Calu3 (cell line): Measurements from ENCODE around the gene VOPP1. TPM values are rescaled to one million over a fixed set of nuclear protein-coding genes. Genes with fewer than 3 reads are reported as not detected.

Experiments
- BruUV-seq: library from RNA; stranded (reverse); fragments of 400-500 nt; replicated peaks from 2 replicates; lab custom pipeline; 2021; lab: Mats Ljungman, UMichigan
- CTCF ChIA-PET: fragments of 300-600 bp; sonication (Branson Sonifier 250); formaldehyde crosslinking; loops from one replicate; lab custom pipeline; 2022; ENCODE audit warnings: antibody characterized with exemption; lab: Charles Lee
- DNase-seq: peaks from one replicate; pipeline ENCODE4 v3.0.0; 2022
- H3K27ac Mint-ChIP-seq: one replicate; pipeline ENCODE4 v1.8.0; 2022; ENCODE audit warnings: mixed read lengths; ENCODE audit not compliant: unreplicated experiment
- H3K27me3 Mint-ChIP-seq: one replicate; pipeline ENCODE4 v1.8.0; 2022; ENCODE audit warnings: mixed read lengths; ENCODE audit not compliant: unreplicated experiment
- H3K36me3 Mint-ChIP-seq: one replicate; pipeline ENCODE4 v1.8.0; 2022; ENCODE audit warnings: mild to moderate bottlenecking, moderate library complexity, mixed read lengths; ENCODE audit not compliant: insufficient read depth, unreplicated experiment
- H3K4me1 Mint-ChIP-seq: one replicate; pipeline ENCODE4 v1.8.0; 2022; ENCODE audit warnings: mild to moderate bottlenecking, low read depth, mixed read lengths; ENCODE audit not compliant: unreplicated experiment
- H3K4me3 Mint-ChIP-seq: one replicate; pipeline ENCODE4 v1.8.0; 2022; ENCODE audit warnings: mild to moderate bottlenecking, low read depth, moderate library complexity, mixed read lengths; ENCODE audit not compliant: unreplicated experiment
- H3K9me3 Mint-ChIP-seq: one replicate; pipeline ENCODE4 v1.8.0; 2022; ENCODE audit warnings: low read depth, mixed read lengths; ENCODE audit not compliant: unreplicated experiment
- intact Hi-C: fragments of 100-400 bp; cut with micrococcal nuclease; formaldehyde crosslinking; loops from one replicate; pipeline ENCODE4 v1.10.0; 2022; ENCODE audit not compliant: unreplicated experiment
- total RNA-seq: library from RNA; stranded (reverse); gene quantifications from 2 replicates; pipeline ENCODE4 v1.2.3, GENCODE V29; 2022
- TF ChIP-seq, protein P1 (sequence below): fragments of 200-600 bp; IDR thresholded peaks from one replicate; pipeline ENCODE4 v1.8.0; 2022; ENCODE audit warnings: antibody characterized with exemption; ENCODE audit not compliant: unreplicated experiment

The VOPP1 gene
- total RNA-seq, 1 experiment from 2014 or later, result 128 TPM

DNA sequence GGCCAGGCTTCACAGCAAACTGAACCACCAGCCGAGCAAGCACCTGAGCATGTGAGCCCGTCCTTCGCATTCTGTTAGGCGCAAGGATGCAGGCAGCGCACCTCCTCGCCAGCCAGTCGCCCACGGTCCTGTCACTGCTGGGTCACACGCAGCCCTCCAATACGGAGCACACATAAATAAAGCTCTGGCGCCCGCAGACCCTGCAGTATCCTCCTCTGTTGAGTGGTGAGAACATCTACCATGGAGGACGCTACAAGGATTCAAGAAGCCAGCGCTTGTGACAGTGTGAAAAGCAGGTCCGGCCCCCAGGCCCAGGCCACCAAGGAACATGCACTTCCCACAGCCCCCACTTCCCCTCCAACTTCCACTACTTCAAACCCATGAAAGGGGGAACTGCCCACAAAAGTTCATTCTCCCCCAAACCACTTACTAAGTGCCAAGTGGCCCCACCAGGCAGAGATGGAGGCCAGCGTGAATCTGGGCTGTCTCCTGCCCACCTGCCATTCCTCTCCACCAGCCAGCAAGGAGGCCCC is 34.8 kb downstream of the VOPP1 start:
- H3K4me1 Mint-ChIP-seq, result peaks cover 48% of the 10 kb centered on the region
- no peak overlapping the region for H3K27ac Mint-ChIP-seq
- H3K4me3 Mint-ChIP-seq, result no peak overlapping the region
- no peaks in the 10 kb centered on the region for H3K36me3 Mint-ChIP-seq
- intact Hi-C loops, result no loop called here
- H3K27me3 Mint-ChIP-seq, result no peaks in the 10 kb centered on the region
- CTCF ChIA-PET, result interaction anchor here (0.6 kb wide), 1 partner anchor 395 kb away, joined by 11 read pairs; no protein-coding TSS in a partner anchor
- no peaks in the 10 kb centered on the region for H3K9me3 Mint-ChIP-seq
- no peak for DNase-seq
- TF ChIP-seq, protein P1, sequence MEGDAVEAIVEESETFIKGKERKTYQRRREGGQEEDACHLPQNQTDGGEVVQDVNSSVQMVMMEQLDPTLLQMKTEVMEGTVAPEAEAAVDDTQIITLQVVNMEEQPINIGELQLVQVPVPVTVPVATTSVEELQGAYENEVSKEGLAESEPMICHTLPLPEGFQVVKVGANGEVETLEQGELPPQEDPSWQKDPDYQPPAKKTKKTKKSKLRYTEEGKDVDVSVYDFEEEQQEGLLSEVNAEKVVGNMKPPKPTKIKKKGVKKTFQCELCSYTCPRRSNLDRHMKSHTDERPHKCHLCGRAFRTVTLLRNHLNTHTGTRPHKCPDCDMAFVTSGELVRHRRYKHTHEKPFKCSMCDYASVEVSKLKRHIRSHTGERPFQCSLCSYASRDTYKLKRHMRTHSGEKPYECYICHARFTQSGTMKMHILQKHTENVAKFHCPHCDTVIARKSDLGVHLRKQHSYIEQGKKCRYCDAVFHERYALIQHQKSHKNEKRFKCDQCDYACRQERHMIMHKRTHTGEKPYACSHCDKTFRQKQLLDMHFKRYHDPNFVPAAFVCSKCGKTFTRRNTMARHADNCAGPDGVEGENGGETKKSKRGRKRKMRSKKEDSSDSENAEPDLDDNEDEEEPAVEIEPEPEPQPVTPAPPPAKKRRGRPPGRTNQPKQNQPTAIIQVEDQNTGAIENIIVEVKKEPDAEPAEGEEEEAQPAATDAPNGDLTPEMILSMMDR, result no peak
- no TSS peak for BruUV-seq

DNA sequence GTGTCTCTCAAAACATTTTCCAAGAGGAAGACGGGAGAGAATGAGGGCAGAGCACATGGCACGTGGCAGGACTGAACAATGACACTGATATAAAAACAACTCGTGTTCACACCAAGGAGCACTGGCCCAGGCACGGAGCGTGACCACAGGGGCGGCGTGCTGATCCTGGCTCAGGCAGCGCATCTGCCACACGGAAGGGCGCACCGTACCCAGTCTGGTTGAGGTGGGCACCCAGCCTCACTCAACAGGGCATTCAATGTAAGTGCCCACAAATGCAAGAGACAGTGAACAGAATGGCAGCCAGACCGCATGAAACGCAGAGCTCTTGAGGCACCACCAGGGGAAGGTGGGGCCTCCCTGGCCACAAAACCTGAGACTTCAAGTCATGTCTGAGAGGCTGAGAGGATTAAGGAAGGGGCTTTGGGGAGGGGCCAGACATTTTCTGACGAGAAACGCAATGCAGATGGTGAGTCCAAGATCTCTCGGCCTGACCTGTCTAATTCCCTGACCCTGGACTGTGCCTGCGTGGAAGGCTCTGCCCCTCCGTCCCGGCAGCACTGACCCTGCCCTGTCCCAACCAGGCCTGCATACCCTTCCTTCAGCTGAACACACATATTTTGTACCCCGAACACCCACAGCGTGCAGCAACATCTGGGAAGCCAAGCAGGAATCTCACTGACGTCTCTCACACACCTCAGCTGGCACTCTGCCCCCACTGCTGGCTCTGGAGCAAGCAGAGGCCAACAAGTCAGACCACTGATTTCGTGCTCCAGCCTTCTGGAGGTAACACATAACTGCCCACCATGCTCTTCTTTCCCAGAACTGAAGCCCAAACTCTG is 35.5 kb downstream of the VOPP1 start:
- intact Hi-C loops, result no loop called here
- BruUV-seq, result no TSS peak
- TF ChIP-seq, protein P1, result no peak
- H3K9me3 Mint-ChIP-seq, result no peaks in the 10 kb centered on the region
- no peak overlapping the region for H3K4me3 Mint-ChIP-seq
- no peak for DNase-seq
- no peak overlapping the region for H3K27ac Mint-ChIP-seq
- H3K36me3 Mint-ChIP-seq, result no peaks in the 10 kb centered on the region
- H3K4me1 Mint-ChIP-seq, result peaks cover 44% of the 10 kb centered on the region
- H3K27me3 Mint-ChIP-seq, result no peaks in the 10 kb centered on the region
- CTCF ChIA-PET, result interaction anchor here (1.2 kb wide), 1 partner anchor 16 kb away, joined by 3 read pairs; no protein-coding TSS in a partner anchor

DNA sequence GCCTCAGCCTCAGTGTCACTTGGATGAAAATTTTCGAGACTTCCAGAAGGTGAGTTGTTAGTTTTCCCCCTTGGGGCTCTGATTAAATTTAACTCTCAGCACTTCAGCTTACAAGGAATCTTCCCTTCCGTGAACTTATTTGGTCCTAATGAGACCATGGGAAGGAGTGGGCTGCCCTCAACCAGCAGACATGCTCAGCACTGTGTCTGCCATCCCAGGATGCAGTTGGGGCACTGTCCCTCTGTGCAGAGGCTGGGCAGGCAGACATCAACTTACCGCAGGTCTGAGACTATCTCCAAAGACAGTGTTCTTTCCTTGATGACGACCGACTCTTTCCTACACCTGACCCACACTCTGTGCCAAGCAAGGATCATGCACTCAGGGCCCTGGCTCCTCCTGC is 36.7 kb downstream of the VOPP1 start:
- TF ChIP-seq, protein P1, result no peak
- no peaks in the 10 kb centered on the region for H3K36me3 Mint-ChIP-seq
- intact Hi-C loops, result no loop called here
- CTCF ChIA-PET, result interaction anchor here (1.2 kb wide), 1 partner anchor 17 kb away, joined by 3 read pairs; no protein-coding TSS in a partner anchor
- no peak overlapping the region for H3K27ac Mint-ChIP-seq
- peaks cover 44% of the 10 kb centered on the region for H3K4me1 Mint-ChIP-seq
- H3K4me3 Mint-ChIP-seq, result no peak overlapping the region
- no peaks in the 10 kb centered on the region for H3K27me3 Mint-ChIP-seq
- BruUV-seq, result no TSS peak
- no peak for DNase-seq
- no peaks in the 10 kb centered on the region for H3K9me3 Mint-ChIP-seq

DNA sequence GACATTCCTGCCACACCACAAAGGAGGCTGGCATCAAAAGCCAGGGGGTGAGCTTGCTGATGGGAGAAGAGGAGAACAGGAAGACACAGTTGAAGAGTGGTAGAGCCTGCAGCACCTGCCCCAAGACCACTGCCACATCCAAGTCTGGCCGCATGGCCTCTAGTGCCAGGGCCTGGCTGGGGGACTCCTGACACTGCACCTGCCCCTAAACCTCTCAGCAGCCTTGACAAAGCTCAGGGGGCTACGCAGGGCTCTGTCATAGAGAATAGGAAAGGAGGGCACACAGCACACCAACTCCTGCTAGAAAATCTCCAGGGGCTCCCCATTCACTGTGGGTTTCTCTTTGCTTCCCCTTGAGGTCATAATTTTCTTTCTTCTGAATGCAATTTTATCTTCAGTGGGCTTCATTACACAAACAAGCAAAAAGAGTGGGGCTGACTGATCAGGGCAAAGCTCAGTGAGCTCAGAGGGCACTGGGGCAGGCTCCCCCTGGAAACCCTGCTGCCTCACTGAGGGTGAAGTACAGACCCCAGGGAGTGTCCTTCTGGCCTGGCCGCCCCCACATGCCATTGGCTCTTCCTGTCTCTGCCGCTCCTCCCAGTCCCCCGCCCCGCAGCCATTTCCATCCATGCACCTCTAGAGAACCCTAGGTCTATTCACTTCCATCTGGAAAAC is 37.2 kb downstream of the VOPP1 start:
- H3K9me3 Mint-ChIP-seq, result no peaks in the 10 kb centered on the region
- BruUV-seq, result no TSS peak
- TF ChIP-seq, protein P1, result no peak
- CTCF ChIA-PET, result interaction anchor here (1.1 kb wide), 1 partner anchor 14 kb away, joined by 3 read pairs; no protein-coding TSS in a partner anchor
- peaks cover 44% of the 10 kb centered on the region for H3K4me1 Mint-ChIP-seq
- no peaks in the 10 kb centered on the region for H3K27me3 Mint-ChIP-seq
- no peaks in the 10 kb centered on the region for H3K36me3 Mint-ChIP-seq
- no peak for DNase-seq
- no peak overlapping the region for H3K27ac Mint-ChIP-seq
- H3K4me3 Mint-ChIP-seq, result no peak overlapping the region
- intact Hi-C loops, result no loop called here
